ENCODE measurements around the gene KREMEN2. TPM values are rescaled to one million over a fixed set of nuclear protein-coding genes. Genes with fewer than 3 reads are reported as not detected.

The KREMEN2 gene
- total and polyA plus RNA-seq, 2 of the 8 experiments (the other 6 are each of a cell fraction or from before 2014, with no cell fraction given): 6.6 to 7.0 TPM

GRCh38 chr16:2939968-2940367, 24.1 kb upstream of the KREMEN2 start:
- Histone ChIP-seq H4K8ac (ENCODE audit: extremely low read depth, insufficient read depth, low read length) (no peak overlapping the region), H3K4ac (replicated peaks; ENCODE audit: insufficient read length, low read depth, low read length) (no peak overlapping the region), H3K36me3 (ENCODE audit: control insufficient read depth in 2 of 4, insufficient read depth in 4 of 4, low read length in 3 of 4) (peaks cover 0 to 11% (median 5%) of the 10 kb centered on the region in 4 experiments; a peak in 4 of 8 replicates), H3K4me2 (ENCODE audit: insufficient read depth in 1 of 2, low read depth in 2 of 2, low read length in 2 of 2) (no peak overlapping the region), H3K9ac (replicated peaks in 1 of 4; ENCODE audit: extremely low read depth in 1 of 4, low read depth in 3 of 4, low read length in 3 of 4) (no peak overlapping the region), H2BK20ac (ENCODE audit: low read length) (no peak overlapping the region), H3K27ac (ENCODE audit: low read depth, low read length) (no peak overlapping the region), H2BK120ac (replicated peaks; ENCODE audit: low read depth, low read length) (no peak overlapping the region), H2AFZ (ENCODE audit: low read length) (no peak overlapping the region), H3K18ac (ENCODE audit: extremely low read depth, low read length) (no peak overlapping the region), H4K5ac (ENCODE audit: insufficient read length, low read depth, low read length) (no peak overlapping the region), H3K56ac (replicated peaks; ENCODE audit: insufficient read length, low read depth, low read length) (no peak overlapping the region), H2BK5ac (ENCODE audit: low read depth, low read length) (no peak overlapping the region), H2AK5ac (ENCODE audit: low read depth, low read length) (no peak overlapping the region), H3K14ac (ENCODE audit: insufficient read length) (no peak overlapping the region), H3K23ac (ENCODE audit: insufficient read length) (no peak overlapping the region), H3K4me3 (ENCODE audit: extremely low read depth in 1 of 4, insufficient read depth in 2 of 4, low read depth in 3 of 4, low read length in 4 of 4) (no peak overlapping the region), H3K79me1 (ENCODE audit: low read depth, low read length) (no peaks in the 10 kb centered on the region; the same call in 1 of the 2 replicates), H2BK15ac (ENCODE audit: low read length) (no peak overlapping the region), H3K27me3 (replicated peaks in 1 of 4; ENCODE audit: control insufficient read depth in 3 of 4, extremely low read depth in 1 of 4, insufficient read depth in 3 of 4, low read length in 3 of 4) (no peaks in the 10 kb centered on the region), H3K4me1 (replicated peaks in 1 of 4; ENCODE audit: control insufficient read depth in 3 of 4, insufficient read depth in 4 of 4, low read length in 3 of 4) (no peaks in the 10 kb centered on the region; a peak in 1 of 7 replicates), H3K79me2 (ENCODE audit: control insufficient read depth in 1 of 2, insufficient read depth in 2 of 2, low read length in 2 of 2) (no peaks in the 10 kb centered on the region), H3K23me2 (ENCODE audit: low read depth, low read length) (no peaks in the 10 kb centered on the region), H2BK12ac (ENCODE audit: low read depth, low read length) (no peak overlapping the region), H4K91ac (replicated peaks; ENCODE audit: insufficient read length, low read length) (no peak overlapping the region), H4K20me1 (replicated peaks in 1 of 2; ENCODE audit: control insufficient read depth in 1 of 2, insufficient read depth in 2 of 2, low read length in 2 of 2) (no peaks in the 10 kb centered on the region), H3K9me3 (ENCODE audit: insufficient read depth in 2 of 2, low read depth in 1 of 2, low read length in 1 of 2) (no peaks in the 10 kb centered on the region)
- WGBS, 2 experiments (ENCODE audit: extremely low coverage in 1 of 2, insufficient coverage in 1 of 2, insufficient read length in 1 of 2, insufficient replicate concordance in 2 of 2, low coverage in 1 of 2, low lambda C conversion rate in 2 of 2, missing lambda C conversion rate in 1 of 2): 92% methylated on average over 2 of the region's 2 CpGs; no CpG with 5 or more reads in 1 of the 2 experiments
- DNase-seq (ENCODE audit: low read depth in 1 of 2, low spot score in 2 of 2): no peak
- ChIA-PET CTCF (ENCODE audit: partially characterized antibody) (interaction anchor here (0.8 to 6.0 kb wide), 6 partner anchors 13 to 101 kb away, joined by 3 to 28 read pairs (median 7); partner anchors contain the start of gene KREMEN2), POLR2A (ENCODE audit: partially characterized antibody) (interaction anchor here (1.2 to 1.5 kb wide), 2 partner anchors 9 to 11 kb away, joined by 4 read pairs; no protein-coding TSS in a partner anchor)
- FAIRE-seq: no peak
- TF ChIP-seq SIN3A (conservative IDR thresholded peaks at IDR 0.05 in 1 of 2, IDR thresholded peaks at IDR 0.05 in 1 of 2; ENCODE audit: low read depth in 1 of 2, low read length in 2 of 2) (no peak), ASH2L (IDR thresholded peaks at IDR 0.05; ENCODE audit: low read length) (no peak), CBX5 (IDR thresholded peaks at IDR 0.05; ENCODE audit: low read depth, low read length) (no peak), EGR1 (IDR thresholded peaks at IDR 0.05; ENCODE audit: borderline replicate concordance, low read depth, low read length) (no peak), SP2 (IDR thresholded peaks at IDR 0.05; ENCODE audit: low read length) (no peak), CTBP2 (IDR thresholded peaks at IDR 0.05; ENCODE audit: borderline replicate concordance, insufficient read depth, insufficient read length, low read length) (no peak), BACH1 (IDR thresholded peaks at IDR 0.05; ENCODE audit: low read length) (no peak), HDAC2 (IDR thresholded peaks at IDR 0.05; ENCODE audit: borderline replicate concordance in 1 of 2, low read depth in 2 of 2, low read length in 2 of 2) (no peak)
